HL-60 (cell line): Measurements from ENCODE around the gene FAM83B.

Experiments
- CTCF ChIP-seq: IDR thresholded peaks from one replicate; pipeline ENCODE4 v1.5.1; 2011; ENCODE audit warnings: low read length, control low read depth, inconsistent platforms; ENCODE audit not compliant: insufficient read depth
- GABPA ChIP-seq: IDR thresholded peaks from 2 replicates; pipeline ENCODE4 v1.6.1; 2012; ENCODE audit warnings: low read depth
- POLR2AphosphoS5 ChIP-seq: IDR thresholded peaks from 2 replicates; pipeline ENCODE4 v1.6.1; 2012; ENCODE audit warnings: low read depth
- REST ChIP-seq: IDR thresholded peaks from 2 replicates; pipeline ENCODE4 v1.6.1; 2012; ENCODE audit warnings: low read depth; ENCODE audit not compliant: insufficient replicate concordance

- TF ChIP-seq CTCF (no peak), POLR2AphosphoS5 (no peak), REST (no peak), GABPA (no peak)
Observed at GRCh38 chr6:54817834-54818233, 28.7 kb upstream of the FAM83B start.
